Lung microvascular endothelial cell (primary cell): ENCODE data around the gene IDH3G. TPM values are rescaled to one million over a fixed set of nuclear protein-coding genes. Genes with fewer than 3 reads are reported as not detected.

Source experiments
- DNase-seq, 2 donors: peaks; one replicate each; pipeline versions ENCODE4 v3.0.0 to v3.0.0-alpha.2; 2010; ENCODE audit warnings: low read depth in 2 of 2
- total RNA-seq: library from RNA; depleted of rRNA; stranded (reverse); fragments of >200 nt; gene quantifications from 2 replicates; pipeline ENCODE4 v1.2.1, GENCODE V29; 2014

IDH3G gene
- total RNA-seq, 1 donor from 2014 or later = 27.0 TPM

GRCh38 chrX:153773741-153774575 lies 20.2 kb downstream of the IDH3G start:
- no peak for DNase-seq

GRCh38 chrX:153773218-153773611 lies 21.0 kb downstream of the IDH3G start:
- no peak for DNase-seq

GRCh38 chrX:153772316-153773217 lies 21.6 kb downstream of the IDH3G start:
- no peak for DNase-seq

- no peak for DNase-seq
Measured at GRCh38 chrX:153771415-153772315, 22.5 kb downstream of the IDH3G start.

GRCh38 chrX:153770601-153771414 lies 23.4 kb downstream of the IDH3G start:
- no peak for DNase-seq

- DNase-seq = no peak
Measured at GRCh38 chrX:153769865-153770600, 24.1 kb downstream of the IDH3G start.

GRCh38 chrX:153769158-153769864 lies 24.9 kb downstream of the IDH3G start:
- no peak for DNase-seq

GRCh38 chrX:153768311-153769157 lies 25.6 kb downstream of the IDH3G start:
- peak in 1 of 2 donors; percentile 16 for DNase-seq

- no peak for DNase-seq
Measured at GRCh38 chrX:153767674-153768055, 26.5 kb downstream of the IDH3G start.

- DNase-seq = no peak
Measured at GRCh38 chrX:153766871-153767673, 27.1 kb downstream of the IDH3G start.

- DNase-seq = peak; percentile 53 to 67
Measured at GRCh38 chrX:153766098-153766817, 27.9 kb downstream of the IDH3G start.

GRCh38 chrX:153765138-153766079 lies 28.8 kb downstream of the IDH3G start:
- DNase-seq = peak; percentile 37 to 70

- no peak for DNase-seq
Measured at GRCh38 chrX:153764786-153765137, 29.4 kb downstream of the IDH3G start.

- DNase-seq = peak; percentile 66 to 81
Measured at GRCh38 chrX:153763989-153764755, 30.0 kb downstream of the IDH3G start, which contains the start of gene PLXNB3. PLXNB3 (plus strand) TSS chrX:153764249; CDS start chrX:153765536, 1,287 bp downstream.
